Breast epithelium (tissue), 4 donors: ENCODE data around the gene PEAK1. TPM values are rescaled to one million over a fixed set of nuclear protein-coding genes. Genes with fewer than 3 reads are reported as not detected.

Experiments used
- DNase-seq, 2 donors: peaks; one replicate each; pipeline ENCODE4 v3.0.0-alpha.2; 2019; ENCODE audit warnings: low spot score in 2 of 2
- H3K27ac ChIP-seq, 2 donors: fragments of 200-600 bp; sonication (generic) in 1 of 2; one replicate each; pipeline ENCODE4 v1.5.1; 2016 to 2019; ENCODE audit warnings: mild to moderate bottlenecking in 1 of 2
- H3K27me3 ChIP-seq, 2 donors: fragments of 200-600 bp; sonication (generic) in 1 of 2; one replicate each; pipeline versions ENCODE4 v1.5.1 to v1.6.0; 2017 to 2019; ENCODE audit warnings: control low read depth in 1 of 2, mild to moderate bottlenecking in 1 of 2
- H3K36me3 ChIP-seq: fragments of 200-600 bp; one replicate; pipeline ENCODE4 v1.5.1; 2019
- H3K4me1 ChIP-seq, 2 donors: fragments of 200-600 bp; sonication (generic); one replicate each; pipeline ENCODE4 v1.5.1; 2016 to 2019; ENCODE audit warnings: control low read depth in 1 of 2
- H3K4me3 ChIP-seq, 3 donors: fragments of 200-600 bp; sonication (generic); 1 replicate in 2 of 3; 2 replicates in 1 of 3; pipeline ENCODE4 v1.5.1; 2016 to 2019; ENCODE audit warnings: mild to moderate bottlenecking in 3 of 3, moderate library complexity in 2 of 3
- H3K9me3 ChIP-seq, 2 donors: fragments of 200-600 bp; sonication (generic) in 1 of 2; one replicate each; pipeline ENCODE4 v1.5.1; 2016 to 2019; ENCODE audit warnings: control low read depth in 1 of 2
- POLR2A ChIP-seq: fragments of 450-650 bp; IDR thresholded peaks from one replicate; pipeline ENCODE4 v1.6.1; 2016; ENCODE audit warnings: antibody characterized with exemption, mild to moderate bottlenecking, moderate library complexity
- POLR2AphosphoS5 ChIP-seq, 3 donors: sonication (generic); formaldehyde crosslinking; IDR thresholded peaks; one replicate each; pipeline ENCODE4 v1.6.1; 2017; ENCODE audit warnings: antibody characterized with exemption in 3 of 3
- intact Hi-C: fragments of 100-400 bp; cut with DNase I; formaldehyde crosslinking; loops from one replicate; pipeline ENCODE4 v1.15.1; 2023; ENCODE audit warnings: low total_unique reads
- total RNA-seq, 3 donors: library from RNA; depleted of rRNA; stranded (reverse); fragments of >200 nt; gene quantifications; one replicate each; pipeline ENCODE4 v1.1.0, GENCODE V29; 2016
- TF ChIP-seq, protein P1 (sequence below), 3 donors: fragments of 450-650 bp; IDR thresholded peaks; one replicate each; pipeline ENCODE4 v1.5.1; 2016 to 2017; ENCODE audit warnings: antibody characterized with exemption in 3 of 3, mild to moderate bottlenecking in 3 of 3, moderate library complexity in 3 of 3

The PEAK1 gene
- total RNA-seq, 3 donors from 2014 or later = 48.5 to 99.5 (median 55.2) TPM

GRCh38 chr15:77084436-77084835, 335.5 kb downstream of the PEAK1 start:
- no peak overlapping the region for H3K4me3 ChIP-seq
- H3K27ac ChIP-seq = no peak overlapping the region
- H3K9me3 ChIP-seq = no peaks in the 10 kb centered on the region
- TF ChIP-seq, protein P1, sequence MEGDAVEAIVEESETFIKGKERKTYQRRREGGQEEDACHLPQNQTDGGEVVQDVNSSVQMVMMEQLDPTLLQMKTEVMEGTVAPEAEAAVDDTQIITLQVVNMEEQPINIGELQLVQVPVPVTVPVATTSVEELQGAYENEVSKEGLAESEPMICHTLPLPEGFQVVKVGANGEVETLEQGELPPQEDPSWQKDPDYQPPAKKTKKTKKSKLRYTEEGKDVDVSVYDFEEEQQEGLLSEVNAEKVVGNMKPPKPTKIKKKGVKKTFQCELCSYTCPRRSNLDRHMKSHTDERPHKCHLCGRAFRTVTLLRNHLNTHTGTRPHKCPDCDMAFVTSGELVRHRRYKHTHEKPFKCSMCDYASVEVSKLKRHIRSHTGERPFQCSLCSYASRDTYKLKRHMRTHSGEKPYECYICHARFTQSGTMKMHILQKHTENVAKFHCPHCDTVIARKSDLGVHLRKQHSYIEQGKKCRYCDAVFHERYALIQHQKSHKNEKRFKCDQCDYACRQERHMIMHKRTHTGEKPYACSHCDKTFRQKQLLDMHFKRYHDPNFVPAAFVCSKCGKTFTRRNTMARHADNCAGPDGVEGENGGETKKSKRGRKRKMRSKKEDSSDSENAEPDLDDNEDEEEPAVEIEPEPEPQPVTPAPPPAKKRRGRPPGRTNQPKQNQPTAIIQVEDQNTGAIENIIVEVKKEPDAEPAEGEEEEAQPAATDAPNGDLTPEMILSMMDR (IDR thresholded peaks at IDR 0.05) = no peak
- TF ChIP-seq POLR2A = no peak
- no peak for TF ChIP-seq POLR2AphosphoS5 (IDR thresholded peaks at IDR 0.05)
- intact Hi-C loops = no loop called here
- no peaks in the 10 kb centered on the region for H3K27me3 ChIP-seq
- H3K4me1 ChIP-seq = no peaks in the 10 kb centered on the region
- DNase-seq = no peak
- H3K36me3 ChIP-seq = no peaks in the 10 kb centered on the region

GRCh38 chr15:77083381-77084160, 336.3 kb downstream of the PEAK1 start:
- H3K27me3 ChIP-seq = no peaks in the 10 kb centered on the region
- no peaks in the 10 kb centered on the region for H3K4me1 ChIP-seq
- no peaks in the 10 kb centered on the region for H3K9me3 ChIP-seq
- H3K27ac ChIP-seq = no peak overlapping the region
- H3K4me3 ChIP-seq = peak overlapping the region; percentile 9 to 57 (median 36)
- intact Hi-C loops = no loop called here
- H3K36me3 ChIP-seq = no peaks in the 10 kb centered on the region
- TF ChIP-seq POLR2A = no peak
- no peak for TF ChIP-seq POLR2AphosphoS5 (IDR thresholded peaks at IDR 0.05)
- TF ChIP-seq, protein P1 (IDR thresholded peaks at IDR 0.05) = no peak
- DNase-seq = peak; percentile 62 to 66

GRCh38 chr15:77081971-77082370, 337.9 kb downstream of the PEAK1 start:
- DNase-seq = no peak
- TF ChIP-seq, protein P1 (IDR thresholded peaks at IDR 0.05) = no peak
- no peak for TF ChIP-seq POLR2AphosphoS5 (IDR thresholded peaks at IDR 0.05)
- no peak for TF ChIP-seq POLR2A
- no peak overlapping the region for H3K27ac ChIP-seq
- H3K27me3 ChIP-seq = no peaks in the 10 kb centered on the region
- H3K36me3 ChIP-seq = no peaks in the 10 kb centered on the region
- intact Hi-C loops = no loop called here
- H3K4me3 ChIP-seq = no peak overlapping the region
- H3K9me3 ChIP-seq = no peaks in the 10 kb centered on the region
- no peaks in the 10 kb centered on the region for H3K4me1 ChIP-seq

GRCh38 chr15:77076323-77076915, 343.5 kb downstream of the PEAK1 start:
- Histone ChIP-seq H3K27me3 (no peaks in the 10 kb centered on the region), H3K9me3 (no peaks in the 10 kb centered on the region), H3K36me3 (no peaks in the 10 kb centered on the region), H3K4me1 (no peaks in the 10 kb centered on the region), H3K27ac (peak overlapping the region; percentile 5 to 35), H3K4me3 (no peak overlapping the region)
- intact Hi-C loops = no loop called here
- no peak for DNase-seq
- TF ChIP-seq POLR2A (no peak), POLR2AphosphoS5 (IDR thresholded peaks at IDR 0.05) (no peak)
- TF ChIP-seq, protein P1 (IDR thresholded peaks at IDR 0.05) = no peak

- H3K27ac ChIP-seq = no peak overlapping the region
- no peak for TF ChIP-seq POLR2AphosphoS5 (IDR thresholded peaks at IDR 0.05)
- no peak for TF ChIP-seq POLR2A
- TF ChIP-seq, protein P1 (IDR thresholded peaks at IDR 0.05) = peak in 1 of 3 donors; percentile 16
- peak in 1 of 2 donors; percentile 77 for DNase-seq
- H3K36me3 ChIP-seq = no peaks in the 10 kb centered on the region
- no peaks in the 10 kb centered on the region for H3K4me1 ChIP-seq
- no peaks in the 10 kb centered on the region for H3K27me3 ChIP-seq
- H3K4me3 ChIP-seq = no peak overlapping the region
- intact Hi-C loops = no loop called here
- no peaks in the 10 kb centered on the region for H3K9me3 ChIP-seq
These were observed 344.4 kb downstream of the PEAK1 start for GRCh38 chr15:77075528-77075927.
